Measurements from ENCODE around the gene SPATA6. TPM values are rescaled to one million over a fixed set of nuclear protein-coding genes. Genes with fewer than 3 reads are reported as not detected.

Gene SPATA6
- total and polyA plus RNA-seq, 2 of the 4 experiments (the other 2 are of a cell fraction), result 1.1 to 2.0 TPM

- H2BK5ac ChIP-seq (ENCODE audit: low read depth, low read length, poor library complexity, severe bottlenecking), result no peak overlapping the region
- no peak overlapping the region for H4K91ac ChIP-seq (ENCODE audit: insufficient read depth, low read depth, low read length)
- H2BK120ac ChIP-seq (ENCODE audit: low read depth, low read length), result no peak overlapping the region
- no peak overlapping the region for H3K14ac ChIP-seq (replicated peaks; ENCODE audit: low read depth, low read length)
- no peak overlapping the region for H2BK15ac ChIP-seq (ENCODE audit: low read depth, low read length)
- no peak overlapping the region for H2BK20ac ChIP-seq (ENCODE audit: low read depth, low read length)
- H2AK5ac ChIP-seq (ENCODE audit: low read depth, low read length), result no peak overlapping the region
- no peaks in the 10 kb centered on the region for H3K27me3 ChIP-seq (ENCODE audit: control insufficient read depth, insufficient read depth, low read length)
- dilution Hi-C loops (cut with HindIII; ENCODE audit: low sequenced_read_pairs, unreplicated experiment) (no loop called here), in situ Hi-C loops (cut with MboI; ENCODE audit: low sequenced_read_pairs) (no loop called here), intact Hi-C loops (cut with micrococcal nuclease) (no loop called here)
- no peak overlapping the region for H2AFZ ChIP-seq (replicated peaks; ENCODE audit: low read length, poor library complexity)
- BruUV-seq (replicated peaks), result no TSS peak
- no peak overlapping the region for H3K56ac ChIP-seq (ENCODE audit: extremely low read depth, insufficient read depth, low read length)
- H3K36me3 ChIP-seq (ENCODE audit: control insufficient read depth, insufficient read depth, low read length), result no peaks in the 10 kb centered on the region
- CTCF ChIA-PET, result no interaction called here
- no peaks in the 10 kb centered on the region for H3K9me3 ChIP-seq (ENCODE audit: control insufficient read depth, insufficient read depth, low read length)
- no peak overlapping the region for H4K8ac ChIP-seq (ENCODE audit: low read depth in 2 of 2, low read length in 2 of 2)
- no peaks in the 10 kb centered on the region for H3K9me1 ChIP-seq (ENCODE audit: insufficient read depth, low read length)
- H3K4me3 ChIP-seq (ENCODE audit: insufficient read depth, low read depth, low read length), result no peak overlapping the region
- no peak overlapping the region for H3K23ac ChIP-seq (ENCODE audit: low read depth, low read length)
- H3K27ac ChIP-seq (ENCODE audit: insufficient read depth, low read length), result no peak overlapping the region
- TF ChIP-seq RAD21 (IDR thresholded peaks at IDR 0.05; ENCODE audit: low read length) (no peak), RFX5 (IDR thresholded peaks at IDR 0.05; ENCODE audit: low read depth, low read length) (no peak), NFE2L2 (IDR thresholded peaks at IDR 0.05; ENCODE audit: low read depth, low read length) (no peak), MXI1 (IDR thresholded peaks at IDR 0.05; ENCODE audit: borderline replicate concordance, low read depth, low read length) (no peak), SMC3 (IDR thresholded peaks at IDR 0.05; ENCODE audit: low read depth, low read length) (no peak), BHLHE40 (IDR thresholded peaks at IDR 0.05; ENCODE audit: low read depth, low read length) (no peak), FOS (IDR thresholded peaks at IDR 0.05; ENCODE audit: low read depth, low read length) (no peak), MAFK (IDR thresholded peaks at IDR 0.05; ENCODE audit: low read depth, low read length) (no peak), CTCF (conservative IDR thresholded peaks at IDR 0.05; ENCODE audit: low read depth, low read length) (no peak), CEBPB (IDR thresholded peaks at IDR 0.05; ENCODE audit: low read depth, low read length) (no peak), USF2 (IDR thresholded peaks at IDR 0.05; ENCODE audit: low read depth, low read length) (no peak)
- H2AK9ac ChIP-seq (replicated peaks; ENCODE audit: low read depth, low read length, poor library complexity), result no peak overlapping the region
- no peak overlapping the region for H4K5ac ChIP-seq (ENCODE audit: low read depth, low read length)
- H4K20me1 ChIP-seq (ENCODE audit: insufficient read depth, low read length), result no peaks in the 10 kb centered on the region
- H3K79me1 ChIP-seq (ENCODE audit: low read depth in 1 of 2, low read length in 2 of 2), result no peaks in the 10 kb centered on the region
- DNase-seq, result no peak
- no peak overlapping the region for H3K4me2 ChIP-seq (ENCODE audit: low read depth, low read length)
- no peaks in the 10 kb centered on the region for H3K4me1 ChIP-seq (ENCODE audit: control insufficient read depth, insufficient read depth, low read length)
- no CpG with 5 or more reads among the region's 3 CpGs for whole genome bisulfite sequencing, 2 experiments (ENCODE audit: extremely low coverage in 2 of 2, insufficient read length in 1 of 2)
- no peak overlapping the region for H3K9ac ChIP-seq (ENCODE audit: low read depth, low read length)
- POLR2A ChIA-PET (ENCODE audit: unreplicated experiment), result no interaction called here
- no peak for ATAC-seq (ENCODE audit: low read depth)
- no peak overlapping the region for H3K4ac ChIP-seq (ENCODE audit: low read depth, low read length)
- no peak overlapping the region for H3K18ac ChIP-seq (ENCODE audit: low read depth, low read length)
Measured at GRCh38 chr1:48285525-48285924, 186.5 kb downstream of the SPATA6 start.
